ENCODE data around the gene CCNB1.
"Not testable (repeated sequence)": the region's sequence is repeated elsewhere in the genome, so short reads cannot be mapped to it uniquely, and the experiment has no call there.

CCNB1 gene

GRCh38 chr5:69219939-69220338 lies 53.0 kb downstream of the CCNB1 start:
- no peak for DNase-seq (ENCODE audit: extremely low read depth, low read depth)
- TF ChIP-seq CTCF (IDR thresholded peaks at IDR 0.05; ENCODE audit: low read depth, low read length, missing control alignments) = no peak
- H3K4me3 ChIP-seq (replicated peaks; ENCODE audit: low read depth, low read length) = no peak overlapping the region

- DNase-seq (ENCODE audit: extremely low read depth, low read depth); H3K4me3 ChIP-seq (replicated peaks; ENCODE audit: low read depth, low read length): not testable (repeated sequence)
Observed at GRCh38 chr5:69220371-69220770, 53.4 kb downstream of the CCNB1 start.

- not testable (repeated sequence) for H3K4me3 ChIP-seq (replicated peaks; ENCODE audit: low read depth, low read length); DNase-seq (ENCODE audit: extremely low read depth, low read depth)
Observed at GRCh38 chr5:69220833-69221232, 53.9 kb downstream of the CCNB1 start.

GRCh38 chr5:69224520-69224919 lies 57.6 kb downstream of the CCNB1 start:
- TF ChIP-seq CTCF (IDR thresholded peaks at IDR 0.05; ENCODE audit: low read depth, low read length, missing control alignments) = no peak
- no peak for DNase-seq (ENCODE audit: extremely low read depth, low read depth)
- H3K4me3 ChIP-seq (replicated peaks; ENCODE audit: low read depth, low read length) = no peak overlapping the region

- no peak for DNase-seq (ENCODE audit: extremely low read depth, low read depth)
- H3K4me3 ChIP-seq (replicated peaks; ENCODE audit: low read depth, low read length) = no peak overlapping the region
- TF ChIP-seq CTCF (IDR thresholded peaks at IDR 0.05; ENCODE audit: low read depth, low read length, missing control alignments) = no peak
Observed at GRCh38 chr5:69225860-69226259, 58.9 kb downstream of the CCNB1 start.

All from HFF-Myc (cell line).